Measurements from ENCODE around the gene ATPAF2.

Gene ATPAF2

GRCh38 chr17:18028952-18029540 lies 9.9 kb downstream of the ATPAF2 start:
- peaks cover 35% of the 10 kb centered on the region for H3K79me2 ChIP-seq (ENCODE audit: control insufficient read depth, low read length)
- no peak overlapping the region for H3K27ac ChIP-seq (ENCODE audit: low read depth, low read length)
- H3K4me2 ChIP-seq (ENCODE audit: low read length): no peak overlapping the region
- no peaks in the 10 kb centered on the region for H3K9me3 ChIP-seq (ENCODE audit: control insufficient read depth, insufficient read depth, low read length)
- H3K4me3 ChIP-seq (ENCODE audit: low read length): no peak overlapping the region
- no peaks in the 10 kb centered on the region for H3K9me2 ChIP-seq (replicated peaks; ENCODE audit: control insufficient read depth, low read length)
- H3K36me3 ChIP-seq (ENCODE audit: control insufficient read depth, low read length): peaks cover 14% of the 10 kb centered on the region
- H4K20me1 ChIP-seq (ENCODE audit: control insufficient read depth, insufficient read depth, low read depth, low read length): peaks cover 10% of the 10 kb centered on the region; the same call in 1 of the 2 replicates
- no peak for TF ChIP-seq CTCF (IDR thresholded peaks at IDR 0.05; ENCODE audit: low read depth, low read length, poor library complexity, severe bottlenecking)
- TF ChIP-seq EZH2phosphoT487 (IDR thresholded peaks at IDR 0.05; ENCODE audit: borderline replicate concordance, low read length): no peak
- H3K4me1 ChIP-seq (ENCODE audit: control insufficient read depth, low read length): peaks cover 20% of the 10 kb centered on the region
- H3F3A ChIP-seq (ENCODE audit: control insufficient read depth, insufficient read depth): no peaks in the 10 kb centered on the region
- H3K27me3 ChIP-seq (ENCODE audit: control insufficient read depth, low read length): no peaks in the 10 kb centered on the region

- H3K9me2 ChIP-seq (replicated peaks; ENCODE audit: control insufficient read depth, low read length): no peaks in the 10 kb centered on the region
- H3K36me3 ChIP-seq (ENCODE audit: control insufficient read depth, low read length): peaks cover 14% of the 10 kb centered on the region; the same call in 1 of the 2 replicates
- TF ChIP-seq EZH2phosphoT487 (IDR thresholded peaks at IDR 0.05; ENCODE audit: borderline replicate concordance, low read length) (no peak), CTCF (IDR thresholded peaks at IDR 0.05; ENCODE audit: low read depth, low read length, poor library complexity, severe bottlenecking) (no peak)
- peaks cover 13% of the 10 kb centered on the region for H3K4me1 ChIP-seq (ENCODE audit: control insufficient read depth, low read length)
- no peaks in the 10 kb centered on the region for H3K27me3 ChIP-seq (ENCODE audit: control insufficient read depth, low read length)
- H3K4me3 ChIP-seq (ENCODE audit: low read length): no peak overlapping the region
- H3K27ac ChIP-seq (ENCODE audit: low read depth, low read length): no peak overlapping the region
- H3K4me2 ChIP-seq (ENCODE audit: low read length): no peak overlapping the region
- no peaks in the 10 kb centered on the region for H3F3A ChIP-seq (ENCODE audit: control insufficient read depth, insufficient read depth)
- H3K79me2 ChIP-seq (ENCODE audit: control insufficient read depth, low read length): peaks cover 28% of the 10 kb centered on the region
- H3K9me3 ChIP-seq (ENCODE audit: control insufficient read depth, insufficient read depth, low read length): no peaks in the 10 kb centered on the region
- peaks cover 10% of the 10 kb centered on the region; the same call in 1 of the 2 replicates for H4K20me1 ChIP-seq (ENCODE audit: control insufficient read depth, insufficient read depth, low read depth, low read length)
Observed at GRCh38 chr17:18028114-18028951, 10.6 kb downstream of the ATPAF2 start.

- Histone ChIP-seq H3K36me3 (ENCODE audit: control insufficient read depth, low read length) (peaks cover 14% of the 10 kb centered on the region; the same call in 1 of the 2 replicates), H3K27me3 (ENCODE audit: control insufficient read depth, low read length) (no peaks in the 10 kb centered on the region), H3K9me2 (replicated peaks; ENCODE audit: control insufficient read depth, low read length) (no peaks in the 10 kb centered on the region), H3K27ac (ENCODE audit: low read depth, low read length) (no peak overlapping the region), H3K79me2 (ENCODE audit: control insufficient read depth, low read length) (peaks cover 18% of the 10 kb centered on the region), H4K20me1 (ENCODE audit: control insufficient read depth, insufficient read depth, low read depth, low read length) (0 out of 2 replicates have a peak, but pooled peaks cover 4% of the 10 kb centered on the region), H3K4me2 (ENCODE audit: low read length) (no peak overlapping the region), H3K9me3 (ENCODE audit: control insufficient read depth, insufficient read depth, low read length) (no peaks in the 10 kb centered on the region), H3F3A (ENCODE audit: control insufficient read depth, insufficient read depth) (no peaks in the 10 kb centered on the region), H3K4me3 (ENCODE audit: low read length) (no peak overlapping the region), H3K4me1 (ENCODE audit: control insufficient read depth, low read length) (peaks cover 6% of the 10 kb centered on the region)
- TF ChIP-seq EZH2phosphoT487 (IDR thresholded peaks at IDR 0.05; ENCODE audit: borderline replicate concordance, low read length) (no peak), CTCF (IDR thresholded peaks at IDR 0.05; ENCODE audit: low read depth, low read length, poor library complexity, severe bottlenecking) (no peak)
Observed at GRCh38 chr17:18027280-18027679, 11.7 kb downstream of the ATPAF2 start.
